Upper lobe of left lung (tissue), 4 donors: ENCODE data around the gene DMBT1.

Source experiments
- EP300 ChIP-seq, 4 donors: sonication (generic); formaldehyde crosslinking; IDR thresholded peaks; one replicate each; pipeline ENCODE4 v1.5.1; 2017; ENCODE audit warnings: antibody characterized with exemption in 4 of 4, control low read depth in 2 of 4
- POLR2AphosphoS5 ChIP-seq, 2 donors: sonication (generic); formaldehyde crosslinking; IDR thresholded peaks; one replicate each; pipeline ENCODE4 v1.5.1; 2017; ENCODE audit warnings: antibody characterized with exemption in 2 of 2
- TF ChIP-seq, protein P1 (sequence below), 6 experiments: fragments of 450-650 bp in 4 of 6; fragments of 200-600 bp in 2 of 6; sonication (generic) in 2 of 6; IDR thresholded peaks; one replicate each; pipeline ENCODE4 v1.5.1; 2016 to 2019; ENCODE audit warnings: antibody characterized with exemption in 6 of 6

- TF ChIP-seq POLR2AphosphoS5 (IDR thresholded peaks at IDR 0.05) (no peak), EP300 (IDR thresholded peaks at IDR 0.05) (no peak)
- TF ChIP-seq, protein P1, sequence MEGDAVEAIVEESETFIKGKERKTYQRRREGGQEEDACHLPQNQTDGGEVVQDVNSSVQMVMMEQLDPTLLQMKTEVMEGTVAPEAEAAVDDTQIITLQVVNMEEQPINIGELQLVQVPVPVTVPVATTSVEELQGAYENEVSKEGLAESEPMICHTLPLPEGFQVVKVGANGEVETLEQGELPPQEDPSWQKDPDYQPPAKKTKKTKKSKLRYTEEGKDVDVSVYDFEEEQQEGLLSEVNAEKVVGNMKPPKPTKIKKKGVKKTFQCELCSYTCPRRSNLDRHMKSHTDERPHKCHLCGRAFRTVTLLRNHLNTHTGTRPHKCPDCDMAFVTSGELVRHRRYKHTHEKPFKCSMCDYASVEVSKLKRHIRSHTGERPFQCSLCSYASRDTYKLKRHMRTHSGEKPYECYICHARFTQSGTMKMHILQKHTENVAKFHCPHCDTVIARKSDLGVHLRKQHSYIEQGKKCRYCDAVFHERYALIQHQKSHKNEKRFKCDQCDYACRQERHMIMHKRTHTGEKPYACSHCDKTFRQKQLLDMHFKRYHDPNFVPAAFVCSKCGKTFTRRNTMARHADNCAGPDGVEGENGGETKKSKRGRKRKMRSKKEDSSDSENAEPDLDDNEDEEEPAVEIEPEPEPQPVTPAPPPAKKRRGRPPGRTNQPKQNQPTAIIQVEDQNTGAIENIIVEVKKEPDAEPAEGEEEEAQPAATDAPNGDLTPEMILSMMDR (IDR thresholded peaks at IDR 0.05), result no peak
These were observed 16.7 kb upstream of the DMBT1 start for GRCh38 chr10:122543676-122544445.
